ENCODE results near the gene LRPPRC.

DNA sequence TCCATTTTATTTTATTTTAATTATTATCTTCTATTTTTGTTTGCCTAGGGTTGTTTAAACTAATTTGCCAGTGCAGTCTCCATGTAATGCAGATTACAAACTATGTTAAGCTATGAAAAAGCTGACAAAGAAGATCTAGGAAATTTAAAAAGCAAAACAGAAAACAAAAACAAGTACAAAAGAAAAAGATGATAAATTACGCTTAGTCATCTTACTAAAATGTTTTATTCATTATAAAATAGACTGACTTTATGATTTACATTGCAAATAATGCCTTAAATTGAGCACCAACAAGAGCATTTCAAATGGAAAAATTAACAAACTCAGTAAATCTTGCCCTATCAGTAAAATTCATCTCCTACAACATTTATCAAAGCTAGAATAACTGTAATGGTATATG lies 52.9 kb downstream of the LRPPRC start:
- TF ChIP-seq GATA2 (IDR thresholded peaks at IDR 0.05; ENCODE audit: low read depth, low read length) = no peak
- no peak for TF ChIP-seq GATA3 (IDR thresholded peaks at IDR 0.05; ENCODE audit: low read depth, low read length)

All from SH-SY5Y (cell line).